B cell (primary cell): ENCODE measurements around the gene B4GALT5. TPM values are rescaled to one million over a fixed set of nuclear protein-coding genes. Genes with fewer than 3 reads are reported as not detected.
"Not testable (repeated sequence)": the region's sequence is repeated elsewhere in the genome, so short reads cannot be mapped to it uniquely, and the experiment has no call there.

Experiments
- ATAC-seq: fragments of 200-7000 bp; cut with Tn5 transposase; one replicate; pipeline ENCODE4 v1.10.0; 2021; ENCODE audit warnings: low read depth, mild to moderate bottlenecking, moderate number of reproducible peaks, moderate library complexity
- CTCF ChIA-PET: fragments of 350-600 bp; sonication (Branson Sonifier 250); formaldehyde crosslinking; loops from one replicate; lab custom pipeline; 2021; ENCODE audit warnings: antibody characterized with exemption, inconsistent platforms; lab: Charles Lee
- POLR2A ChIA-PET: fragments of 350-600 bp; sonication (Branson Sonifier 250); formaldehyde crosslinking; loops from one replicate; lab custom pipeline; 2021; ENCODE audit warnings: antibody characterized with exemption; lab: Charles Lee
- DNase-seq: peaks from one replicate; pipeline ENCODE4 v3.0.0; 2013
- H2AFZ ChIP-seq: 2 replicates; pipeline ENCODE4 v1.6.1; 2012; ENCODE audit warnings: mild to moderate bottlenecking, low read depth, low read length; ENCODE audit not compliant: insufficient read depth, poor library complexity, severe bottlenecking
- H3K27ac ChIP-seq, 2 donors: 1 replicate in 1 of 2; 2 replicates in 1 of 2; pipeline ENCODE4 v1.5.1; 2012 to 2013; ENCODE audit warnings: low read length in 2 of 2, mild to moderate bottlenecking in 2 of 2, moderate library complexity in 1 of 2
- H3K27me3 ChIP-seq, 4 experiments: fragments of 200-600 bp in 1 of 4; sonication (generic) in 1 of 4; replicated peaks in 1 of 4; 1 replicate in 2 of 4; 2 replicates in 2 of 4; pipeline versions ENCODE4 v1.6.1 to v1.7.0; 2013 to 2016; ENCODE audit warnings: low read length in 3 of 4, mild to moderate bottlenecking in 2 of 4, mixed read lengths in 1 of 4, moderate library complexity in 1 of 4; ENCODE audit not compliant: insufficient read depth in 4 of 4, control insufficient read depth in 3 of 4; ENCODE audit errors: control extremely low read depth in 1 of 4
- H3K36me3 ChIP-seq, 2 experiments: replicated peaks in 1 of 2; 1 replicate in 1 of 2; 2 replicates in 1 of 2; pipeline versions ENCODE4 v1.6.1 to v1.7.1; 2013; ENCODE audit warnings: low read length in 1 of 2; ENCODE audit not compliant: insufficient read depth in 2 of 2, control insufficient read depth in 1 of 2; ENCODE audit errors: control extremely low read depth in 1 of 2, extremely low read depth in 1 of 2
- H3K4me1 ChIP-seq, 2 donors: fragments of 200-600 bp in 1 of 2; sonication (generic) in 1 of 2; 1 replicate in 1 of 2; 2 replicates in 1 of 2; pipeline versions ENCODE4 v1.5.1 to v1.6.1; 2013 to 2017; ENCODE audit warnings: low read length in 2 of 2; ENCODE audit not compliant: control insufficient read depth in 2 of 2, insufficient read depth in 2 of 2
- H3K4me2 ChIP-seq: replicated peaks from 2 replicates; pipeline ENCODE3; 2012; ENCODE audit warnings: mild to moderate bottlenecking, low read depth, low read length; ENCODE audit not compliant: poor library complexity, severe bottlenecking
- H3K4me3 ChIP-seq, 5 experiments: fragments of 200-600 bp in 1 of 5; sonication (generic) in 1 of 5; 1 replicate in 3 of 5; 2 replicates in 2 of 5; pipeline versions ENCODE4 v1.5.1 to v1.7.0; 2011 to 2016; ENCODE audit warnings: low read length in 4 of 5, mild to moderate bottlenecking in 4 of 5, low read depth in 2 of 5, control low read depth in 1 of 5, moderate library complexity in 1 of 5; ENCODE audit not compliant: insufficient read depth in 1 of 5; ENCODE audit errors: control extremely low read depth in 1 of 5, extremely low read depth in 1 of 5
- H3K79me2 ChIP-seq: fragments of 200-600 bp; sonication (generic); one replicate; pipeline ENCODE4 v1.6.0; 2016; ENCODE audit warnings: low read length; ENCODE audit not compliant: control insufficient read depth, insufficient read depth
- H3K9ac ChIP-seq: fragments of 200-600 bp; sonication (generic); 2 replicates; pipeline ENCODE4 v1.6.1; 2017; ENCODE audit warnings: mild to moderate bottlenecking, low read length, moderate library complexity
- H3K9me3 ChIP-seq, 3 donors: one replicate each; pipeline versions ENCODE4 v1.6.1 to v1.7.1; 2013; ENCODE audit warnings: low read length in 2 of 3; ENCODE audit not compliant: control insufficient read depth in 2 of 3, insufficient read depth in 1 of 3; ENCODE audit errors: control extremely low read depth in 1 of 3
- H4K20me1 ChIP-seq: 2 replicates; pipeline ENCODE4 v1.6.0; 2012; ENCODE audit warnings: mild to moderate bottlenecking, low read length; ENCODE audit not compliant: insufficient read depth, control insufficient read depth, poor library complexity, severe bottlenecking
- H3K27ac Mint-ChIP-seq: one replicate; pipeline ENCODE4 v1.8.0; 2021; ENCODE audit warnings: mixed read lengths
- H3K27me3 Mint-ChIP-seq: one replicate; pipeline ENCODE4 v1.8.0; 2021; ENCODE audit warnings: mixed read lengths
- H3K4me1 Mint-ChIP-seq: one replicate; pipeline ENCODE4 v1.8.0; 2021; ENCODE audit warnings: mixed read lengths
- H3K4me3 Mint-ChIP-seq: one replicate; pipeline ENCODE4 v1.8.0; 2021; ENCODE audit warnings: mixed read lengths
- H3K9me3 Mint-ChIP-seq: one replicate; pipeline ENCODE4 v1.8.0; 2022; ENCODE audit warnings: mixed read lengths; ENCODE audit not compliant: insufficient read depth
- EZH2 ChIP-seq: IDR thresholded peaks from 2 replicates; pipeline ENCODE4 v1.6.1; 2012; ENCODE audit warnings: borderline replicate concordance, low read depth, mild to moderate bottlenecking, moderate library complexity, low read length; ENCODE audit not compliant: insufficient read depth, poor library complexity, severe bottlenecking
- WGBS: methylation state at CpG from one replicate; pipeline ENCODE4 v1.1.5; 2013; ENCODE audit warnings: missing lambda C conversion rate; ENCODE audit not compliant: insufficient coverage; 5-methylcytosine and 5-hydroxymethylcytosine counted together
- intact Hi-C: fragments of 100-400 bp; cut with micrococcal nuclease; formaldehyde crosslinking; loops from one replicate; pipeline ENCODE4 v1.10.0; 2022
- polyA plus RNA-seq: library from polyadenylated mRNA; depleted of rRNA; stranded (reverse); fragments of >200 nt; gene quantifications from 2 replicates; pipeline ENCODE4 v1.2.3, GENCODE V29; 2012
- total RNA-seq, 2 donors: library from RNA; stranded (reverse); fragments of 120-200 nt in 1 of 2; gene quantifications; 1 replicate in 1 of 2; 2 replicates in 1 of 2; pipeline versions ENCODE4 v1.2.3 to v1.2.4, GENCODE V29; 2013 to 2022
- TF ChIP-seq, protein P1 (sequence below): fragments of 200-600 bp; IDR thresholded peaks from one replicate; pipeline ENCODE4 v1.8.0; 2022; ENCODE audit warnings: antibody characterized with exemption, mild to moderate bottlenecking

Gene B4GALT5
- total and polyA plus RNA-seq, 2 donors (not counting 1 experiment from before 2014, with no cell fraction given): 3.4 to 7.3 TPM

- no peak overlapping the region for H3K4me3 ChIP-seq
- H3K4me1 ChIP-seq: peaks cover 6 to 40% of the 10 kb centered on the region in 2 donors
- POLR2A ChIA-PET: interaction anchor here (0.7 kb wide), 2 partner anchors 9 to 441 kb away, joined by 7 to 10 read pairs; no protein-coding TSS in a partner anchor
These were observed 86.3 kb downstream of the B4GALT5 start for GRCh38 chr20:49627329-49627761.

GRCh38 chr20:49624988-49625387 is 88.7 kb downstream of the B4GALT5 start:
- Histone ChIP-seq H3K4me1 (peaks cover 18 to 41% of the 10 kb centered on the region in 2 donors), H3K9me3 (peaks cover 1 to 12% (median 4%) of the 10 kb centered on the region in 3 donors)
- CTCF ChIA-PET, DNase-seq, H3K79me2 ChIP-seq, H3K9ac ChIP-seq, H3K4me3 Mint-ChIP-seq, H3K27ac Mint-ChIP-seq, H3K9me3 Mint-ChIP-seq, H3K27me3 ChIP-seq, H2AFZ ChIP-seq, POLR2A ChIA-PET, H3K4me3 ChIP-seq, H3K4me2 ChIP-seq, H3K36me3 ChIP-seq, H4K20me1 ChIP-seq, ATAC-seq, H3K27ac ChIP-seq: not testable (repeated sequence)
- intact Hi-C loops: loop anchor here (5.0 kb wide), 2 partner anchors 42 to 177 kb away; no protein-coding TSS in a partner anchor
- Mint-ChIP-seq H3K4me1 (peaks cover 31% of the 10 kb centered on the region), H3K27me3 (peaks cover 15% of the 10 kb centered on the region)
- 100% methylated on average over 2 of the region's 10 CpGs for WGBS

More at GRCh38 chr20:49627329-49627761, 86.3 kb downstream of the B4GALT5 start:
- DNase-seq (no peak), ATAC-seq (no peak)
- intact Hi-C loops: no loop called here
- Histone ChIP-seq H3K4me2 (no peak overlapping the region), H4K20me1 (no peaks in the 10 kb centered on the region), H3K27me3 (peaks cover 0 to 2% (median 0%) of the 10 kb centered on the region in 4 experiments), H3K27ac (no peak overlapping the region), H3K9me3 (peaks cover under 1 to 9% (median 1%) of the 10 kb centered on the region in 3 donors), H3K9ac (no peak overlapping the region), H3K79me2 (no peaks in the 10 kb centered on the region), H2AFZ (no peak overlapping the region), H3K36me3 (no peaks in the 10 kb centered on the region)
- Mint-ChIP-seq H3K27ac (no peak overlapping the region), H3K27me3 (peaks cover 15% of the 10 kb centered on the region), H3K4me3 (no peak overlapping the region), H3K9me3 (no peaks in the 10 kb centered on the region), H3K4me1 (peaks cover 51% of the 10 kb centered on the region)
- CTCF ChIA-PET: interaction anchor here (2.2 kb wide), 1 partner anchor 19 kb away, joined by 6 read pairs; no protein-coding TSS in a partner anchor
- TF ChIP-seq, protein P1, sequence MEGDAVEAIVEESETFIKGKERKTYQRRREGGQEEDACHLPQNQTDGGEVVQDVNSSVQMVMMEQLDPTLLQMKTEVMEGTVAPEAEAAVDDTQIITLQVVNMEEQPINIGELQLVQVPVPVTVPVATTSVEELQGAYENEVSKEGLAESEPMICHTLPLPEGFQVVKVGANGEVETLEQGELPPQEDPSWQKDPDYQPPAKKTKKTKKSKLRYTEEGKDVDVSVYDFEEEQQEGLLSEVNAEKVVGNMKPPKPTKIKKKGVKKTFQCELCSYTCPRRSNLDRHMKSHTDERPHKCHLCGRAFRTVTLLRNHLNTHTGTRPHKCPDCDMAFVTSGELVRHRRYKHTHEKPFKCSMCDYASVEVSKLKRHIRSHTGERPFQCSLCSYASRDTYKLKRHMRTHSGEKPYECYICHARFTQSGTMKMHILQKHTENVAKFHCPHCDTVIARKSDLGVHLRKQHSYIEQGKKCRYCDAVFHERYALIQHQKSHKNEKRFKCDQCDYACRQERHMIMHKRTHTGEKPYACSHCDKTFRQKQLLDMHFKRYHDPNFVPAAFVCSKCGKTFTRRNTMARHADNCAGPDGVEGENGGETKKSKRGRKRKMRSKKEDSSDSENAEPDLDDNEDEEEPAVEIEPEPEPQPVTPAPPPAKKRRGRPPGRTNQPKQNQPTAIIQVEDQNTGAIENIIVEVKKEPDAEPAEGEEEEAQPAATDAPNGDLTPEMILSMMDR: no peak
- TF ChIP-seq EZH2: no peak
- 94% methylated on average over 3 of the region's 6 CpGs for WGBS
